GM19240 (cell line): ENCODE data around the gene CNTNAP2.
"Not testable (repeated sequence)": the region's sequence is repeated elsewhere in the genome, so short reads cannot be mapped to it uniquely, and the experiment has no call there.

Experiments
- DNase-seq: peaks from one replicate; pipeline ENCODE4 v3.0.0; 2011; ENCODE audit warnings: low spot score; ENCODE audit not compliant: insufficient read length

CNTNAP2 gene

GRCh38 chr7:147079921-147080420 is 963.4 kb downstream of the CNTNAP2 start:
- DNase-seq: no peak

GRCh38 chr7:147081117-147081516 is 964.5 kb downstream of the CNTNAP2 start:
- DNase-seq: no peak

GRCh38 chr7:147089051-147089461 is 972.5 kb downstream of the CNTNAP2 start:
- no peak for DNase-seq

- no peak for DNase-seq
These were observed 973.0 kb downstream of the CNTNAP2 start for GRCh38 chr7:147089608-147090007.

- no peak for DNase-seq
These were observed 980.0 kb downstream of the CNTNAP2 start for GRCh38 chr7:147096629-147097028.

GRCh38 chr7:147103224-147103623 is 986.6 kb downstream of the CNTNAP2 start:
- no peak for DNase-seq

- no peak for DNase-seq
These were observed 990.1 kb downstream of the CNTNAP2 start for GRCh38 chr7:147106746-147107145.

GRCh38 chr7:147114525-147114924 is 997.9 kb downstream of the CNTNAP2 start:
- DNase-seq: not testable (repeated sequence)

- no peak for DNase-seq
These were observed 1019.8 kb downstream of the CNTNAP2 start for GRCh38 chr7:147136352-147136751.

GRCh38 chr7:147145194-147145593 is 1028.6 kb downstream of the CNTNAP2 start:
- no peak for DNase-seq

- no peak for DNase-seq
These were observed 1029.6 kb downstream of the CNTNAP2 start for GRCh38 chr7:147146169-147146568.

- DNase-seq: no peak
These were observed 1035.1 kb downstream of the CNTNAP2 start for GRCh38 chr7:147151661-147152060.

GRCh38 chr7:147153571-147153970 is 1037.0 kb downstream of the CNTNAP2 start:
- no peak for DNase-seq

- DNase-seq: no peak
These were observed 1044.8 kb downstream of the CNTNAP2 start for GRCh38 chr7:147161405-147161804.

GRCh38 chr7:147170341-147171012 is 1053.9 kb downstream of the CNTNAP2 start:
- no peak for DNase-seq

GRCh38 chr7:147171013-147171391 is 1054.4 kb downstream of the CNTNAP2 start:
- DNase-seq: no peak

- DNase-seq: no peak
These were observed 1057.3 kb downstream of the CNTNAP2 start for GRCh38 chr7:147173883-147174282.

GRCh38 chr7:147182874-147183273 is 1066.3 kb downstream of the CNTNAP2 start:
- no peak for DNase-seq

GRCh38 chr7:147183276-147183675 is 1066.7 kb downstream of the CNTNAP2 start:
- no peak for DNase-seq

GRCh38 chr7:147188467-147188866 is 1071.9 kb downstream of the CNTNAP2 start:
- DNase-seq: no peak

- no peak for DNase-seq
These were observed 1076.9 kb downstream of the CNTNAP2 start for GRCh38 chr7:147193476-147193875.

GRCh38 chr7:147196481-147196880 is 1079.9 kb downstream of the CNTNAP2 start:
- DNase-seq: no peak

GRCh38 chr7:147197006-147197405 is 1080.4 kb downstream of the CNTNAP2 start:
- DNase-seq: no peak
